ENCODE data around the gene SCART1.

- TF ChIP-seq CTCF (IDR thresholded peaks at IDR 0.05) = no peak
- no peak for TF ChIP-seq POLR2A (IDR thresholded peaks at IDR 0.05)
These were observed 7.7 kb upstream of the SCART1 start for GRCh38 chr10:133445751-133446708.

Data from right lobe of liver (tissue), 4 donors.